GM21825 (cell line): Measurements from ENCODE around the gene PIP5K1C.
"Not testable (repeated sequence)": the region's sequence is repeated elsewhere in the genome, so short reads cannot be mapped to it uniquely, and the experiment has no call there.

Source experiments
- ATAC-seq: cut with Tn5 transposase; IDR thresholded peaks from one replicate; pipeline ENCODE4 v1.9.1; 2021; ENCODE audit warnings: mild to moderate bottlenecking, moderate library complexity; ENCODE audit not compliant: unreplicated experiment

The PIP5K1C gene

DNA sequence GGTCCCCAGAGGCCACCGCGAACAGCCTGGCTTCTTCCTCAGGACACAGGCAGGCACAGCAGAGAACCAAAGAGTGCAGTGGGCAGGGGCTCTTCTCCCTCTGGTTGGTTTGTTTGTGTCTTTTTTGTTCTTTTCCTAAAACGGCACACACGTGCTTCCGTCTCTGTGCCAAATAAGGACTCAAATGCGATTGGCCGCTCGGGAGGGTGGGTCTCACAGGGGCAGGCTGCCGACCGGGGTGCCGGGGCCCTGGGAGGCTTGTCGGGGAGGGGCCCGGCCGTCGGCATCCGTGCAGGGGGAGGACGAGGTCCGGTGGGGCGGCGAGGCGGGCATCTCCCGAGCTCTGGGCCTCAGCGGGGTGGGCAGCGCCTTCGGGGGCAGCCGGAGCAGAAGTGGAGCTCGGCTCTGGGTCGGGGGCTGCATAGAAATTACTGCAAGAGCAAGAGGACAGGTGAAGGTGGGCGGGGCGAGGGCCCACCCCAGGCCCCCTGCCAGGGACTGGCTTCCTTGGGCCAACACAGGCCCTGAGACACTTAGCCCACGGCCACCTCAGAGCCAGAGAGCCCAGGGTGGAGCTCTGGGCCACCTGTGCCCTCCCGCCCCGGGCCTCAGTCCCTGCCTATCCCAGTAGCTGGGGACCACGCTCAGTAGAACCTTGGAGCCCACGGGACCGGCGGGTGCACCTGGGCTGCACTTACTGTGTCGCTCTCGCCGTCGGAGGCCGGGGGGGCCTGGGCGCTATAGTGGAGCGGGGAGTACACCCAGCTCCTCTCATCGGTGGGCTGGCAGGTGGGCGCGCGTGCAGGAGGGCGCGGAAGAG is 67.3 kb downstream of the PIP5K1C start:
- no peak for ATAC-seq

DNA sequence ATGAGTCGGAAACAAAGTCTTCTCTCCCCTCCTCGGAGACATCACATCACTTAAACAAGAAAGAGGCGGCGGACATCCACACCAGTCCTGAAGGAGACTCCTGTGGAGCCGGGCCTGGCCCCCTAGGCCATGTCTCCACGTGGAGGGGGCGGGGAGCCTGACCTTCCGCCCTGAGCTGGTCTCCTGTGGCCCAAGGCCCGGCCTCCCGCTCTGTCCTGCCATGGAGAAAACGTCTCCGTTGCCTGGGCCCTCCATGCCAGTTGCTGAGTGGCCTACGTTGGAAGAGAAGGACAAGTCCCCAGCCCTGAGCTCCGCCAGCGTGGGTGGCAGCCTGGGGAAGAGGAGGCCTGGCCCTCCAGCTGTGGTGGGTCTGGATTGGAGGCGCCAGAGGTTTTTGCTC is 68.2 kb downstream of the PIP5K1C start:
- no peak for ATAC-seq

DNA sequence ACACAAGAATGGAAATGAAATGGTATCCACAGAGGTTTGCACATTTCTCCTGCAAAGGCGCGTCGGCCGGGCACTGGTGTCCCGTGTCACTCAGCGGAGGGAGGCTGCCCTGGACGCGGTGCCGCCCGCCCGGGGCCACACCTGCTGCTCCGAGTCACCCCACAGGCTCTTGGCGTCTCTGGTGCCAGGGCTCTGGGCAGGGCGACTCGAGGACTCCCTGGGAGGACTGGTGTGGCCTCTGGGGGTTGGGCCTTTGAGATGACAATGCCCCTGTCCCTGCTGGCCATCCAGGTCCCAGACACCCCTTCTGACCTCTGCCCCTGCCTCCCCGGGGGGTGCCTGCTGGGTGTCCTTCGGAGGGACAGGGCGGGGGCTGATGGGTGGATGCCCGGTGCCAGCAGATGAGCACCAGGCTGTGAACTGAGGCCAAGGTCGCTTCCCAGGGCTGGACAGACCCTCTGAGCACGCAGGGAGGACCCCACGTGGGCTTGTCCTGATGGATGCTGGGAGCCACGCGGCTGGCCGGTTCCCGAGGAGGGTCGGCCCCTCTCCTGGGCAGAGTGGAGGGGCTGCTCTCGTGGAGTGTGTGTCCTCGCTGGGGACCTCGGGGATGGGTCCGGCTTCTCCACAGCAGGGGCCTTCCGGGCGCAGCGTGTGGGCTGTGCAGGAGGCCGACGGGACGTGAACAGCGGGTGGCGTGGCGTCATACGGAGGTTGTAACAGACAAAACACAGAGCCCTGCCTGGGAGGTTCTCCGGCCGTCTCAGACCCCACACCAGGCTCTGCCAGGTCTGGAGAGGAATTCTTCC is 69.0 kb downstream of the PIP5K1C start:
- no peak for ATAC-seq

DNA sequence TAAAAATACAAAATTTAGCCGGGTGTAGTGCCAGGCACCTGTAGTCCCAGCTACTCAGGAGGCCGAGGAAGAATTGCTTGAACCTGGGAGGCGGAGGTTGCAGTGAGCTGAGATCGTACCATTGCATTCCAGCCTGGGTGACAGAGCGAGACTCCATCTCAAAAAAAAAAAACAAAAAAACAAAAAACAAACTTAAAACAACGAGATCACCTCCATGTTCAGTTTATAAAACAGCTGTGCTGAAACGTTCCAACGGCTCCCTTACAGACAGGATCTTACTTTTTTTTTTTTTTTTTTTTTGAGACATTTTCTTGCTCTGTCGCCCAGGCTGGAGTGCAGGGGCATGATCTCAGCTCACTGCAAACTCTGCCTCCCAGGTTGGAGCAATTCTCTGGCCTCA is 71.5 kb downstream of the PIP5K1C start:
- ATAC-seq: not testable (repeated sequence)

DNA sequence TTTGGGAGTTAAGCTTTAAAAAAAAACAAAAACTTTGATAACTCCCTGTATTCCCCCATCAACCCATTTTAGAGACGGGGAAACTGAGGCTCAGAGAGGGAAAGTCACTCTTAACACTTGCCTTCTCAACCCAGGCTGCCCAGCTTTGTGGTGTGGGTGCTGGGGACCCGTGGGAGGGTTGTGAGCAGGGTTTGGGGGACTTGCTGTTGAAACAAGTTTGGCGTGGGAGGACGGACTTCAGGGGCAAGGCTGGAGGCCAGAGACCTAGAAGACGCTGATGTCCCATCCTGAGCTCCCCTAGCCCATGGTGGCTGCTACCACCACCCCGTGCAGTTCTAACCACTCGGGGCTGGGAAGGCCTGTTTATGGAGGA is 72.9 kb downstream of the PIP5K1C start:
- ATAC-seq: no peak

DNA sequence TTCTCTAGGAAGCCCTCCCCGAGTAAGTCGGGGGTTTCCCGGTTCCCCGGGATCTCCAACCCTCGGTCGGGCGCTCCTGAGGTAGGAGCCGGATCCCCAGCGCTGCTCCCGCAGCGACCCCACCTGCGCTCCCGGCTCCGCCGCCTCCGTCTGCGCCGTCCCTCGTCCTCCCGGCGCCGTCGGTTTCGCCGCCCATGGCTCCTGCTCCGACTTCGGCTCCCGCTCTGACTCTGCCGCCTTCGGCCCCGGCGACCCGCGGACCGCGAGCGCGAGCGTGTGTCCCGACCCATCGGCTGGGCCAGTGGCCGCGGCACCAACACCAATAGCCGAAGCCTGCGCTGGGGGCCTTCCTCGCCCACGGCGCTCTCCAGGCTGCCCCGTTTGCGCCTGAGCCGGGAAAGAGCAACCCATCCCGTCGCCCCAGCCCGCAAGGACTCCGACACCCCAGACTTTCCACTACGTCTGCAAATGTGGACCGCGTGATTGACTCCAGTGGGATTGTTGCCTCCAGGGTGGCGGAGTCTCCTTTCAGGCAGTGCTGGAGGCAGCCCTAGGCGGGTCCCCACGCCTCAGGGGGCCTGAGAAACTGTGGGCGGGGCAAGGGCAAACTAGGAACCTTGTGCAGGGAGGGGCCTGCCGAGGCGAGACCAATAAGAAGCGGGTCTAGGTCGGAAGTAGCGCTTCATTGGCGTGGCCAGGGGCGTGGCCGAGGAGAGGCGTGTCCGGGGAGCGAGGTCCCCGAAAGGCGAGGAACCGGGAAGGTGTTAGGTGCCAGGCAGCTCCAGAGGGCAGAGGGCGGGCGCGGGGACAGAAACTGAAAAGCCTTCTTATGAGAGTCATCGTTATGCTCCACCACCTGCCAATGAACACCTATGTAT is 73.6 kb downstream of the PIP5K1C start, which contains the start of gene CACTIN:
Gene CACTIN, minus strand, starts transcription at position 318 of the 878 bp plus-strand sequence. Its CDS starts 28 bp downstream, at position 290.
- ATAC-seq: peak; percentile 79

DNA sequence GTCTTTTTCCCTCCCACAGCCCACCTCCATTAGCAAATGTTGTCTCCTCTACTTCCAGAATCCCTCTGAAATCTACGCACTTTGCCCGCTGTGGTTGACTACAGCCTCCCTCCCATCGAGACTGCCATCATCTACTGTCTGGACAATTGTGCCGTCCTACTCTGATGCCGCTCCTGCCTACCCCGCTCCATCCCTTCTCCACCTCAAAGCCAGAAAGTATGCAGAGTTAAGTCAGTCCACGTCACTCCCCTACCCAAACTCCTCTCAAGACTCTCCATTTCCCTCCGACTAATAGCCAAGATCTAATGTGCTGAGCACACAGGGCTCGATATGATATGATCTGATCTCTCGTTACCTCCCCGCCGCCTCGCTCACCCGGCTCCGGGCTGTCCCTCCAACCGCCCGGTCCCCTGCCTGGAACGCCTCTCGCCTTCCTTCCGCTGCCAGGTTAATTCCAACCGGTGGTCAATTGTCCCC is 74.2 kb downstream of the PIP5K1C start:
- peak; percentile 5 for ATAC-seq

DNA sequence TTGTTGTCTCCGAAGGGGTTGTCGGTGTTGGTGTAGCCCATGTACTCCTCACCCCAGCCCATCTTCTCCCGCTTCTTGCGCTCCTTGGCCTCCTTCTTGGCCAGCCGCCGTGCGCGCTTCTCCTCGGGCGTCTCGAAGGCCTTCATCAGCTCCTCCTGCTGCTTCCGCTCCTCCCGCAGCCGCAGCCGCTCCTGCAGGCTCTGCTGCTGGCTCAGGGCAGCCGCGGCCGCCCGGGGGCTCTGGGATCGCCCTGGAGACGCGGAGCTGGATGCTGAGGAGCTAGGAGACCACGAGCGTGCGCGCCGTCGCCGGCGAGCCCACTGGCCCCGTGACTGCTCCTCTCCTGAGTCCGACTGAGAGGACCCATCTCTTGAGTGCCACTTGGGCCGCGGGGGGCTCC is 76.6 kb downstream of the PIP5K1C start:
- no peak for ATAC-seq

DNA sequence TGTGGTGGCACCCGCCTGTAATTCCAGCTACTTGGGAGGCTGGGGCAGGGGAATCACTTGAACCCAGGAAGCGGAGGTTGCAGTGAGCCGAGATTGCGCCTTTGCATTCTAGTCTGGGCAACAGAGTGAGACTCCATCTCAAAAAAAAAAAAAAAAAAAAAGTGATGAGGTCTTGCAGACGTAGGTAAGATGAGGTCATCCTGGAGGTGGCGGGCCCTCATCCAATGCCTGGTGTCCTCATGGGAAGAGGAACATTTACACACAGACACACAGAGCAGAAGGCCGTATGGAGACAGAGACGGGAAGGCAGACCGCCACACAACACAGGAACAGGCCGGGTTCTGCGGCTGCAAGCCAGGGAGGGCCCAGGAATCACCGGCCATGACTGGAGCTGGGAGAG is 78.0 kb downstream of the PIP5K1C start:
- no peak for ATAC-seq

DNA sequence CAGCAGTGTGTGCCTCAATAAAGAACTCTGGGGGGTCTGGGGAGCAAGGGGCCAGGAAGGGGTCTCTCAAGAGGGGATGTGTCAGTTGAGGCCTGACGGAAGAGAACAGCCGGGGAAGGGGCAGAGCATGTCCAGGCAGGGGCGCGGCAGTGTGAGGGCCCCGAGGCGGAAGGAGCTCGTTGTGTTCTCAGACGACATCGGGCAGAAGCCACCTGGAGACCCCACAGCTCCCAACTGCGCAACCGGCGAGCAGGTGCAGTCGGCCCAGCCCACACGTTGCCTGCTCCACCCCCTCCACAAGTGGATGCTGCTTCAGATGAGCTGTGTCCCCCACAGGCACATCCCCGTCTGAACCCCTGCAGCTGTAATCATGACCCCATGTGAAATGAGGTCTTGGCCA is 78.6 kb downstream of the PIP5K1C start:
- ATAC-seq: no peak

DNA sequence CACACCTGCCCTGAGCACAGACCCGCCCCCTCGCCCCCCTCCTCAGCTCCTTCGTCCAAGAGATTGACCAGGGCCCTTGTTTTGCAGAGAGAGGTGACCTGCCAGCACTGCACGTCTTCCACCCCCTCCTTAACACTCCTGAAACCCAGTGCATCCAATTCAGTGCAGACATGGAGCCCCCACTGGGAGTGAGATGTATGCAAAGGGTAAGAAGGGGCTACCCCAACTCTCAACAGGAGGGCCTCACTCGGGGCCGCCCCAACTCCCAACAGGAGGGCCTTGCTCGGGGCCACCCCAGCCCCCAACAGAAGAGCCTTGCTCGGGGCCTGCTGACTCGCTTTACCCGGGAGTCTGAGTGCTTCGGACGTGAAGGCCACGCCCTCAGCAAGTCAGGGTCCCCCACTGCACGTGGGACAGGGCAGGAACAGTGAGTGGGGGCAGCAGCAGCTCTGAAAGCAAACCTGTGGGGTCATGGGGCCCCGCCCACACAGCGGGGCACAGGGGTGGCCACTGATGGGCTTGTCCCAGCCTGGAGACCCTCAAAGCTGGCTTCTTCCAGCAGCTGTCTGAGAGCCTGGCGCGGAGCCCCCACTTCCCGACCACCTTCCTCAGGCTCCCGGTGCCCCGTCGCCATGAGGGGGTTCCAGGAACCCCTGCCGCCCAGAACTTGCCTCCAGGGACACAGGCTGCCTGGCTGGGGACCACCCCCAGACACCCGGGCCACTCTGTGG is 79.3 kb downstream of the PIP5K1C start:
- ATAC-seq: no peak

DNA sequence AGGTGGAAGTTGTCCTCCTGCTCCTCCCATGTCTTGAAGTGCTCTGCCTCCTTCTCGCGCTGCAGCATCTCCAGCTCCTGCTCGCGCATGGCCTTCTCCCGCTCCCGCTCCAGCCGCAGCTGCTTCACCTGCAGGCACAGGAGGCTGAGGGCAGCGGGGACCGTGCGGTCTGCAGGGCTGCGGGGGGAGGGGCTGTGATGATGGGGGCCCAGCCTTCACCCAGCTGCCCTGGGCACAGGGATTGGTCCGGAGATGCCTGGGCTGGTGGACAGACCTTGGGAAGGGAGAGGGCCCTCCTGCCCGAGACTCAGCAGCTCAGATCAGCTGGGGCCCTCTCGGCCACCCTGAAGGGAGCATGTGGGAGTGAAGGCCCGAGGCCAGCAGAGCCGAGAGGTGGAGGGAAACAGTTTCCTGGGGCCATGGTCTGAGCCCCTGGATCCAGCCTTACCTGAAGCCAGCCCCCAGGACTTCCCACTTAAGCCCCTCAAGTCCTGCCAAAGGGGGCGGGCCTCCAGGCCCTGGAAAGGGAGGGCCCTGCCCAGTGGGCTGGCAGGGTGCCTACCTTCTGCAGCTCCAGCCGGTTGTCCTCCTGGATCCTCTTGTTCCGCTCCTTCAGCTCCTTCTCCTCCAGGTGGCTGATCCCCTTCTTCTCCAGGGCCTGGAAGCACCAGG is 80.0 kb downstream of the PIP5K1C start:
- ATAC-seq: no peak

DNA sequence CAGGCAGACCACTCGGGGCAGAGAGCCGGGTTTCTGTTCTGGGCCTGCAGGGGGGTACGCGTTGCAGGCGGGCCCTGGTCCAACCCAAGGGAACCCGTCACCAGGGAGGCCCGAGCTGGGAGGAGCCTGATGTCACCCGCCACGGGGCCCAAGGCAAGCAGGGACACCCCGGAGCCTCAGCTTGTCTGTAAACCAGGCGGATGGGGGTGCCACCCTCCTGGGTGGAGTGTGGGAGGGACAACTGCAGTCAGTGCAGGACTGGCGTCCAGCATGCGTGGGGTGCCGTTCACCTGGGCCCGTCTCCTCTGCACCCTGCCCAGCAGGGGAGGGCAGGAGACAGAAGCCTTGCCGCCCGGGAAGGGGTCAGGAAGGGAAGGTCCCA is 80.6 kb downstream of the PIP5K1C start:
- ATAC-seq: no peak

DNA sequence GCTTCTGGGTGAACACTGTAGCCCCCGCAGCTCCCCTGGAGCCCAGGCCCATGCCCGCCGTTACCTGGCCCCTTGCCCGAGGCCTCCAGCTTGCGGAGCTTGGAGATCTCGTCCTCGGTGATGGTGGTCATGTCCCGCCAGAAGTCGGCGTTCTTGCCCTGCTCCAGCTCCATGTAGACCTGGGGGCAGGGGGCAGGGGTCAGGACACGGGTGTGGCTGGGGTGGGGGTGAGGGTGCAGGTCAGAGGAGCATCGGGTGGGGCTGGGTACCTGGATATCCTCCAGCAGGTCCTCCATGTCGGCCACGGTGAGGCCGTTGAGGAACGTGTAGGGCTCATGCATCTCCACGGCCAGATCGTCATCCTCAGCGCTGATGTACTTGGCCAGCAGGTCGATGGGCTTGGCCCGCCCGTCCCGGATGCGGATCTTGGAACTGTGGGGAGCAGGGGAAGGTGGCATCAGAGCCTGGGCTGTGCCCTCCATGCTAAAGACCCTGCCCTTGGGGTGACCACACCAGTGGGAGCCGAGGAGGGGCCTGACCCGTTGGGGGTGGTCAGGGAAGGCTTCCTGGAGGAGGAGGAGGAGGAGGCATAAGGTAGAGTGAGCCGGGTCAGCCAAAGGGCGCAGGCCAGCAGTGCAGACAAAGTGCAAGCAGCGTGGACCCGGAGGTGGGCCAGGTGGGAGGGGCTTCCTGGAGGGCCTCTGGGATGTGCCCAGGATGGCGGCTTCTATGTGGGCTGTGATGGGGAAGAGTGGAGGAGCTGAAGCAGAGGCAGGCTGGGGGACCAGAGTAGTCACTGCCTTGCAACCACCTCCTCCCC is 81.2 kb downstream of the PIP5K1C start:
- no peak for ATAC-seq

DNA sequence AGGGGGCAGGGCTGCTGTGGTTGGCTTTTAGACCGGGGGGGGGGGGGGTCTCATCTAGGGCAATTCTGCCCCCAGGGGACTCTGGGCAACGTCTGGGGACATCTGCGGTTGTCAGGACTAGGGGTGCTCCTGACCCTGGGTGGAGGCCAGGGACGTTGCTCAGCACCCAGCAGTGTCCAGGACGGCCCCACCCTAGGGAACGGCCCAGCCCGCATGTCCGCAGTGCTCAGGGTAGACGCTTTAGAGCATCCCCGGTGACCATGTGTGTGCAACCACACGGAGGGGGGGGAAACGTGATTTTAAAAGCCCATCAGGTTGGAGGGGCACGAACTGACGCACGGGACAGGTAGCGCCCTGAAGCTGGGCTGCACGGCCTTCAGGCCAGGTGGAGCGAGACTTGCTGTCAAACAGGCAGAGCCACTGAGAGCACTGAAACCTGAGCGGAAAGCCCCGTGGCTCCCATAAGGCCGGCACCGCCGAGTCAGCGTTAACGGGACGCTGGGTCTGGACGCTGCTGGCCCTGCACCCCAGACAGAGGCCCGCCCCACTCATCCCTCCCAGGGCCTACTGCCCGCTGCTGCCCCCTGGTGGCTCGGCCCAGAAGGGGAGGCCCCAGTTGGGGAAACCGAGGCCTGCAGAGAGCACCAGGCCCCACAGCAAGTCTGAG is 82.0 kb downstream of the PIP5K1C start:
- no peak for ATAC-seq

DNA sequence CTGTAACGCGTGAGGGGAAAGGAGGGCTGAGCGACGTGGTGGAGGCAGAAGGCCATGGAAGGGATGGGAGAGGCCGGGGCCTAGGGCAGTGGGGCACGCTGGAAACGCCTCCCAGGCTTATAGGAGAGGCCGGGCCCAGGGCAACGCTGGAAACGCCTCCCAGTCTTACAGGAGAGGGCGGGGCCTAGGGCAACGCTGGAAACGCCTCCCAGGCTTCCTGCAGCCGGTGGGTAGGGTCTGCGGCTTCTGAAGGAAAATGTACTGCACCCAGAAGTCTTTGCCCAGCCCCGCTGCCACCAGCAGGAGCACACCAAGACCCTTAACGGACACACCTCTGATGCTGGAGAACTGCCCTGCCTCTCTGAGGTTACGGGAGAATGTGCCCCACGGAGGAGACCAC is 82.8 kb downstream of the PIP5K1C start:
- ATAC-seq: no peak

DNA sequence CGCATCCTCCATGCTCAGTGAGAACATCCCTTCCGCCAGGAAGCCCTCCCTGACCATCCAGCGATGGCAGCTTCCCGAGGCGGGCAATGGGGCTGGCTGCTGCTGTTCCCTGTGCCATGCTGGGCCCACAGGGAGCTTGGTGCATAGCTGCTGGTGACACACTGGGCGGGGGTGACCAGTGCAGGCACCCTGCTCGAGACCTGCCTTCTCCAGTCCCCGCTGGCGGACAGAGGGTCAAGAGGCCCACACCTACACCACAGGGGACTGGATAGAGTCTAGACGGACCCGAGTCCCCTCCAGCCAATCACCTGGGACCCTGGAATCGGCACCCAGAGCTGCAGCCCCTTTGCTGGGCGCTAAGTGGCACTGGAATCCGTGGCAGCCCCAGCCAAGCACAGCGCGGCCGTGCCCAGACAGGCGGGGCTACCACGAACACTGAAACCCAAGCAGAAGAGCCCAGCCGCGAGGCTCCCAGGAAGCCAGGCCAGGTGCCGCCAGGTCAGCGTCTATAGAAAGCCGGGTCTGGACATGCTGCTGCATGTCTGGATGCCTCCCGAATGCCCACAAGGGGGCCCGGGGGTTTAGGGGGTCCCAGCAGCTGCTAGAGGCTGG is 84.6 kb downstream of the PIP5K1C start:
- no peak for ATAC-seq
